ENCODE results near the gene KRTAP3-2.

DNA sequence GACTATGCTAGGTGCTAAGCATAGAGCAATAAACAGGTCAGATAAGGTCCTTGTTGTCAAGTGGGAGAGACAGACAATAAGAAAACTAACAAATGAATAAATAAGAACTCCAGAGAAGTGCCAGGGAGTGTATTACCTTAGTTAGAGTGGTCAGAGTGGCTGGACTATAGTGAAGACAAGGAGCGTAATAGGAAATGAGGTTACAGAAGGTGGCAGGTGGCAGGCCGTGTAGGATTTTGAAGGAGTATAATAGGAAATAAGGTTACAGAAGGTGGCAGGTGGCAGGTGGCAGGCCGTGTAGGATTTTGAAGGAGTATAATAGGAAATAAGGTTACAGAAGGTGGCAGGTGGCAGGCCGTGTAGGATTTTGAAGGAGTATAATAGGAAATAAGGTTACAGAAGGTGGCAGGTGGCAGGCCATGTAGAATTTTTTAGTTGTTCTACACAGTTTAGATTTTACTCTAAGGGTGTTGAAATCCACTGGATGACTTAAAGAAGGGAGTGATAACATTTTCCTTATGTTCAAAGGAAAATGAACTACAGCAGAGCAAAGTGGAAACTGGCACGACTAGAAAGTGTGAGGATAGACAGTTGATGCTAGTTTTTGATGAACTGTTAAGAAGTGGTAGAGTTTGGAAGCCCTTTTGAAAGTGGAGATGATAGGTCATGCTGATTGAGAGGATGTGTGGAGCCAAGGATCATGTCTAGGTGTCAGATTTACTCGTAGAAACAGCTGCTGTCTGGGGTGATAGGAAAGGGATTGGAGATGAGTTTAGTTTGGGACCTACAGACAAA, 12.8 kb upstream of the KRTAP3-2 start:
- no peak for TF ChIP-seq BACH2 (CRISPR knock-in tag; IDR thresholded peaks at IDR 0.05; ENCODE audit: borderline replicate concordance)
- TF ChIP-seq PPARA (CRISPR knock-in tag; IDR thresholded peaks at IDR 0.05; ENCODE audit: borderline replicate concordance): no peak
- TF ChIP-seq GLIS3 (CRISPR knock-in tag; IDR thresholded peaks at IDR 0.05): no peak
- TF ChIP-seq, protein P1, sequence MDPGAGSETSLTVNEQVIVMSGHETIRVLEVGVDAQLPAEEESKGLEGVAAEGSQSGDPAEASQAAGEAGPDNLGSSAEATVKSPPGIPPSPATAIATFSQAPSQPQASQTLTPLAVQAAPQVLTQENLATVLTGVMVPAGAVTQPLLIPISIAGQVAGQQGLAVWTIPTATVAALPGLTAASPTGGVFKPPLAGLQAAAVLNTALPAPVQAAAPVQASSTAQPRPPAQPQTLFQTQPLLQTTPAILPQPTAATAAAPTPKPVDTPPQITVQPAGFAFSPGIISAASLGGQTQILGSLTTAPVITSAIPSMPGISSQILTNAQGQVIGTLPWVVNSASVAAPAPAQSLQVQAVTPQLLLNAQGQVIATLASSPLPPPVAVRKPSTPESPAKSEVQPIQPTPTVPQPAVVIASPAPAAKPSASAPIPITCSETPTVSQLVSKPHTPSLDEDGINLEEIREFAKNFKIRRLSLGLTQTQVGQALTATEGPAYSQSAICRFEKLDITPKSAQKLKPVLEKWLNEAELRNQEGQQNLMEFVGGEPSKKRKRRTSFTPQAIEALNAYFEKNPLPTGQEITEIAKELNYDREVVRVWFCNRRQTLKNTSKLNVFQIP (CRISPR knock-in tag; IDR thresholded peaks at IDR 0.05; ENCODE audit: borderline replicate concordance, low read depth): no peak
- no peak for TF ChIP-seq RARB (CRISPR knock-in tag; IDR thresholded peaks at IDR 0.05)
- TF ChIP-seq, protein P2, sequence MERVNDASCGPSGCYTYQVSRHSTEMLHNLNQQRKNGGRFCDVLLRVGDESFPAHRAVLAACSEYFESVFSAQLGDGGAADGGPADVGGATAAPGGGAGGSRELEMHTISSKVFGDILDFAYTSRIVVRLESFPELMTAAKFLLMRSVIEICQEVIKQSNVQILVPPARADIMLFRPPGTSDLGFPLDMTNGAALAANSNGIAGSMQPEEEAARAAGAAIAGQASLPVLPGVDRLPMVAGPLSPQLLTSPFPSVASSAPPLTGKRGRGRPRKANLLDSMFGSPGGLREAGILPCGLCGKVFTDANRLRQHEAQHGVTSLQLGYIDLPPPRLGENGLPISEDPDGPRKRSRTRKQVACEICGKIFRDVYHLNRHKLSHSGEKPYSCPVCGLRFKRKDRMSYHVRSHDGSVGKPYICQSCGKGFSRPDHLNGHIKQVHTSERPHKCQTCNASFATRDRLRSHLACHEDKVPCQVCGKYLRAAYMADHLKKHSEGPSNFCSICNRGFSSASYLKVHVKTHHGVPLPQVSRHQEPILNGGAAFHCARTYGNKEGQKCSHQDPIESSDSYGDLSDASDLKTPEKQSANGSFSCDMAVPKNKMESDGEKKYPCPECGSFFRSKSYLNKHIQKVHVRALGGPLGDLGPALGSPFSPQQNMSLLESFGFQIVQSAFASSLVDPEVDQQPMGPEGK (CRISPR knock-in tag; IDR thresholded peaks at IDR 0.05; ENCODE audit: borderline replicate concordance): no peak
- TF ChIP-seq SNAI2 (CRISPR knock-in tag; IDR thresholded peaks at IDR 0.05): no peak
- no peak for TF ChIP-seq ZNF565 (CRISPR knock-in tag; conservative IDR thresholded peaks at IDR 0.05; ENCODE audit: low read depth)
- TF ChIP-seq, protein P3, sequence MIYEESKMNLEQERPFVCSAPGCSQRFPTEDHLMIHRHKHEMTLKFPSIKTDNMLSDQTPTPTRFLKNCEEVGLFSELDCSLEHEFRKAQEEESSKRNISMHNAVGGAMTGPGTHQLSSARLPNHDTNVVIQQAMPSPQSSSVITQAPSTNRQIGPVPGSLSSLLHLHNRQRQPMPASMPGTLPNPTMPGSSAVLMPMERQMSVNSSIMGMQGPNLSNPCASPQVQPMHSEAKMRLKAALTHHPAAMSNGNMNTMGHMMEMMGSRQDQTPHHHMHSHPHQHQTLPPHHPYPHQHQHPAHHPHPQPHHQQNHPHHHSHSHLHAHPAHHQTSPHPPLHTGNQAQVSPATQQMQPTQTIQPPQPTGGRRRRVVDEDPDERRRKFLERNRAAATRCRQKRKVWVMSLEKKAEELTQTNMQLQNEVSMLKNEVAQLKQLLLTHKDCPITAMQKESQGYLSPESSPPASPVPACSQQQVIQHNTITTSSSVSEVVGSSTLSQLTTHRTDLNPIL (CRISPR knock-in tag; IDR thresholded peaks at IDR 0.05; ENCODE audit: low read depth): no peak
- no peak for TF ChIP-seq OSR1 (CRISPR knock-in tag; IDR thresholded peaks at IDR 0.05)
- no peak for TF ChIP-seq TOX (CRISPR knock-in tag; IDR thresholded peaks at IDR 0.05; ENCODE audit: borderline replicate concordance)
